Body of pancreas (tissue), 4 donors: Measurements from ENCODE around the gene MYLK4. TPM values are rescaled to one million over a fixed set of nuclear protein-coding genes. Genes with fewer than 3 reads are reported as not detected.

Source experiments
- ATAC-seq: fragments of 150-250 bp; one replicate; pipeline ENCODE4 v1.9.1; 2016
- DNase-seq, 4 donors: peaks; one replicate each; pipeline ENCODE4 v3.0.0-alpha.2; 2019
- H3K27ac ChIP-seq, 4 donors: fragments of 200-600 bp; sonication (generic); 1 replicate in 3 of 4; 2 replicates in 1 of 4; pipeline versions ENCODE4 v1.5.1 to v1.6.1; 2016 to 2019; ENCODE audit warnings: mild to moderate bottlenecking in 1 of 4, mixed read lengths in 1 of 4, moderate library complexity in 1 of 4
- H3K27me3 ChIP-seq, 2 donors: fragments of 200-600 bp; sonication (generic); one replicate each; pipeline ENCODE4 v1.6.0; 2016; ENCODE audit warnings: mild to moderate bottlenecking in 1 of 2
- H3K36me3 ChIP-seq, 2 donors: fragments of 200-600 bp; sonication (generic); replicated peaks in 1 of 2; 2 replicates each; pipeline ENCODE4 v1.5.1; 2016; ENCODE audit warnings: low read depth in 2 of 2; ENCODE audit not compliant: insufficient read depth in 1 of 2
- H3K4me1 ChIP-seq: fragments of 200-600 bp; sonication (generic); one replicate; pipeline ENCODE4 v1.6.0; 2016
- H3K4me3 ChIP-seq, 2 donors: fragments of 200-600 bp; sonication (generic); 1 replicate in 1 of 2; 2 replicates in 1 of 2; pipeline ENCODE4 v1.5.1; 2016 to 2019
- H3K9me3 ChIP-seq, 3 donors: fragments of 200-600 bp; sonication (generic); 1 replicate in 2 of 3; 2 replicates in 1 of 3; pipeline ENCODE4 v1.5.1; 2016
- CTCF ChIP-seq, 7 experiments: fragments of 450-650 bp in 4 of 7; fragments of 200-600 bp in 3 of 7; sonication (generic) in 3 of 7; IDR thresholded peaks; one replicate each; pipeline ENCODE4 v1.5.1; 2016 to 2019; ENCODE audit warnings: antibody characterized with exemption in 7 of 7
- POLR2A ChIP-seq, 3 donors: fragments of 450-650 bp; IDR thresholded peaks; one replicate each; pipeline ENCODE4 v1.6.1; 2016; ENCODE audit warnings: antibody characterized with exemption in 3 of 3, mild to moderate bottlenecking in 2 of 3
- WGBS, 2 donors: methylation state at CpG; one replicate each; pipeline ENCODE4 v1.1.5; 2017; 5-methylcytosine and 5-hydroxymethylcytosine counted together
- intact Hi-C: fragments of 100-400 bp; cut with DNase I; formaldehyde crosslinking; loops from one replicate; pipeline ENCODE4 v1.15.1; 2023
- total RNA-seq, 2 donors: library from RNA; depleted of rRNA; stranded (reverse); fragments of >200 nt; gene quantifications; one replicate each; pipeline ENCODE4 v1.1.0, GENCODE V29; 2016

Gene MYLK4
- total RNA-seq, 2 donors from 2014 or later, result 0.26 to 0.33 TPM

GRCh38 chr6:2658788-2659187 is 91.9 kb downstream of the MYLK4 start:
- H3K27ac ChIP-seq, result no peak overlapping the region
- WGBS, 2 donors, result 77 to 84% methylated on average over 5 of the region's 5 CpGs

GRCh38 chr6:2656460-2657079 is 94.2 kb downstream of the MYLK4 start:
- Histone ChIP-seq H3K4me1 (no peaks in the 10 kb centered on the region), H3K36me3 (no peaks in the 10 kb centered on the region), H3K4me3 (no peak overlapping the region), H3K9me3 (no peaks in the 10 kb centered on the region), H3K27ac (no peak overlapping the region), H3K27me3 (no peaks in the 10 kb centered on the region)
- ATAC-seq (no peak), DNase-seq (no peak)
- 62 to 63% methylated on average over 5 of the region's 5 CpGs for WGBS, 2 donors
- intact Hi-C loops, result no loop called here
- TF ChIP-seq CTCF (IDR thresholded peaks at IDR 0.05) (no peak), POLR2A (IDR thresholded peaks at IDR 0.05) (no peak)

More at GRCh38 chr6:2658788-2659187, 91.9 kb downstream of the MYLK4 start:
- DNase-seq (no peak), ATAC-seq (no peak)
- H3K4me1 ChIP-seq, result no peaks in the 10 kb centered on the region
- no peaks in the 10 kb centered on the region for H3K27me3 ChIP-seq
- no peaks in the 10 kb centered on the region for H3K9me3 ChIP-seq
- no peak for TF ChIP-seq CTCF (IDR thresholded peaks at IDR 0.05)
- no peak for TF ChIP-seq POLR2A (IDR thresholded peaks at IDR 0.05)
- no peaks in the 10 kb centered on the region for H3K36me3 ChIP-seq
- intact Hi-C loops, result no loop called here
- no peak overlapping the region for H3K4me3 ChIP-seq

- intact Hi-C loops, result no loop called here
- no peak for TF ChIP-seq CTCF (IDR thresholded peaks at IDR 0.05)
- TF ChIP-seq POLR2A (IDR thresholded peaks at IDR 0.05), result no peak
- DNase-seq, result no peak
- 60 to 65% methylated on average over 3 of the region's 3 CpGs for WGBS, 2 donors
- Histone ChIP-seq H3K27me3 (no peaks in the 10 kb centered on the region), H3K36me3 (no peaks in the 10 kb centered on the region), H3K27ac (no peak overlapping the region), H3K9me3 (no peaks in the 10 kb centered on the region), H3K4me3 (no peak overlapping the region), H3K4me1 (no peaks in the 10 kb centered on the region)
- ATAC-seq, result no peak
These were observed 94.8 kb downstream of the MYLK4 start for GRCh38 chr6:2655844-2656433.

GRCh38 chr6:2653369-2654032 is 97.2 kb downstream of the MYLK4 start:
- Histone ChIP-seq H3K36me3 (no peaks in the 10 kb centered on the region), H3K27ac (no peak overlapping the region), H3K27me3 (peaks cover 0 to 3% of the 10 kb centered on the region in 2 donors), H3K4me3 (no peak overlapping the region), H3K4me1 (no peaks in the 10 kb centered on the region), H3K9me3 (no peaks in the 10 kb centered on the region)
- ATAC-seq (no peak), DNase-seq (no peak)
- no peak for TF ChIP-seq CTCF (IDR thresholded peaks at IDR 0.05)
- TF ChIP-seq POLR2A (IDR thresholded peaks at IDR 0.05), result no peak
- intact Hi-C loops, result no loop called here
- 85% methylated on average over 1 of the region's 1 CpG for WGBS, 2 donors
